Globus pallidus (tissue), 1 donor: ENCODE data around the gene GNG4.
"Not testable (repeated sequence)": the region's sequence is repeated elsewhere in the genome, so short reads cannot be mapped to it uniquely, and the experiment has no call there.

Source experiments
- DNase-seq: peaks from one replicate; pipeline ENCODE4 v3.0.0-alpha.2; 2015; ENCODE audit warnings: low spot score

The GNG4 gene

DNA sequence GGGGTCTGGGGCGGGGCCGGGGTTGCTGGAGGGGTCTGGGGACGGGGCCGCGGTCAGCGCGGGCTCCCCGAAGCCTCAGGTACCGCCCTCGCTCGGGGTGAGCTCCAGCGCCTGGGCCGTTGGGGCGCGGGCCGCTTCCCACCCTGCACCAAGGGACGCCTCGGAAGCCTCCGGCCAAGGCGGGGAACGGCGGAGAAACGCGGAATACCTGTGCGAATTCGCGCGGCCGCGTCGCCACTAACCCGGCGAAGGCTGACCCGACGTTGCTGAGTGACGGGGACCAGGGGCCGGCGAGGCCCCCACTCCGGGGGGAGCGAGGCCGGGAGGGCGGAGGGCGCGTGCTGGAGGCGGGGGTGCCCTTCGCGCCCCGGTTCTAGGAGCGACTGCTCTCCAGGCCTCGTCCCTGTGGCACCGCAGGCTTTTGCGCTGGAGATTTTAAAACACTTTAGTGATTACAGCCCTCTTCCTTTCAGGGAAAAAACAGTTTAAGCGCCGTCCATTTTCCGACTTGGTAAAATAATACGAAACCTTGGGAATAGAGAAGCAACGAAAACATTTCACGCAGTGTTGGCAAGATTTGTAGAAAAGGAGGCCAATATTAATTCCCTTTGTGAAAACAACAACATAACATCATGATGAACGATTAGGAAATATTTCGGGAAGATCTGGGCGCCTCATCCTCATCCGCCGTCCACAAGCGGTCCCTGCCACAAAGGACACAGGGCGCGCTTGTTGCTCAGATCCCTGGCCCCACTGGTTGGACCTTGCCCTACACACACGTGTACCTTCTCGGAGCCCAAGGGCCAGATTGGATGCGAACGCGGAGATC lies 971 bp upstream of the GNG4 start:
- no peak for DNase-seq

DNA sequence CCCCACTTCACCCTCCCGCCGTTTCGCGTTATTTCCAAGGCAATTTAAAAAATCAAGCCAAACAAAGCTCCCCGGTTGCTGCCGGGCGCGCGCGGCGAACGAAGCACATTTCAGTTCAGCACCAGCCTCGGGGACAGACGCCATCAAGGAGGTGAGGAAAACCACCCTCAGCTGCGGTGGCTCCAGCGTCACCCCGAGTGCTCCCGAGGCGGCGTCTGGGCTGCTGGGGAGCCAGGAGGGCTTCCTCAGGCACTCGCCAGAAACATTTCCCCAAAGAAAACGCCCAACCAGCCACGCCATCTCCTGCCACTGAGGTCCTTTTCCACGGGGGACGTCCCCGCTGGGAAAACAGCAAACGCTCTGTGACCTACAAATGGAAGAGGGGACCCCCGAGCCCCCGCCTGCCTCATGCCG lies 623 bp downstream of the GNG4 start:
- DNase-seq: no peak

DNA sequence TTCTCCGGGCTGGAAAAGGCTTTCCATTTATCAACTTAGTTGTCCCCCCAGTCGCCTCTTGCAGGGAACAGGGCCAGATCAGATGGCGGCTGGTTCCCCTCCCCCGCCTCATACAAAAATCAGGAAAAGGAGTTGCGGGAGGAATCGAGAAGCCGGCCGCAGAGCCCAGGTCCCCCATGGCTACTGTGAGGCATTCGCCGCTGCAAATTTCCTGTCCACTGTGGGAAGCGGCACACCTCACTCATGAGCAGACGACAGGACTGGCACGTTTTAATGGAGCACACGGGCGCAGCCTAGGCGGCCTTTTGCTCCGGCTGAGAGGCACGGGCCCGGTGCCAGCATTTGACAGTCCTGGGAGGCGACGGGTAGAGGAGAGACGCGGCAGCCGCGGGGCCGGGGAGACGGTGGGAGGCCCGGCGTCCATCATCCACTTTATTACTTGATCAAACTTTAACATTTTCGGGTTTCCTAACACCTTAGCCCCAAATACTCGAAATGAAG lies 1.1 kb downstream of the GNG4 start:
- DNase-seq: no peak

DNA sequence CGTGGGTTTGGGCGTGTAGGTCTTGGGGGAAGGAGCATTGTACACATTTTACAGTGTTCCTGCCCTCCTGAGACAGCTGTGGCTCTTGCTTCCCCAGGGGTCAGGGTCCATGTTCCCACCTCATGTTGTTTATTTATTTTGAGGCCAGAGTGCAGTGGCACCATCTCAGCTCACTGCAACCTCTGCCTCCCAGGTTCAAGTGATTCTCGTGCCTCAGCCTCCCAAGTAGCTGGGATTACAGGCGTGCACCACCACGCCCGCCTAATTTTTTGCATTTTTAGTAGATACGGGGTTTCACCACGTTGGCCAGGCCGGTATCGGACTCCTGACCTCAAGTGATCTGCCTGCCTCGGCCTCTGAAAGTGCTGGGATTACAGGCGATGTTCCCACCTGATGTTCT lies 2.0 kb downstream of the GNG4 start:
- DNase-seq: not testable (repeated sequence)

DNA sequence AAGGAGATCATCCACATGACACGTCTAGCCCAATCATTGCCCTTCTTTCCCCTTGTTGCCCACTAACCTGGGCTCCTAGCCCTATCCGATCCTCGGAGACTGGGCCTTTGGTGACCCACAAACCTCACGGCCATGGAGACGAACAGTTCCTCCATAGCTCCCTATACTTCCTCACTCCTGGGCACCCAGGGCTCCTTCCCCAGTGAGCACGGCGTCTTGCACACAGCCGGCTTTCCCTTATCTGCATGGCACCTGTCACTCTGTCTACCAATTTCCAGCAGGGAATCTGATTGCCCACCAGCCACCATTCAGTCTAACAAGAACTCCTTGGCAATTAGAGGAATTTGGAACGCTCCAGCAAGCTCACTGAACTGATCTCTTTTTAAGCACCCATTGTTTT lies 3.1 kb downstream of the GNG4 start:
- DNase-seq: no peak

DNA sequence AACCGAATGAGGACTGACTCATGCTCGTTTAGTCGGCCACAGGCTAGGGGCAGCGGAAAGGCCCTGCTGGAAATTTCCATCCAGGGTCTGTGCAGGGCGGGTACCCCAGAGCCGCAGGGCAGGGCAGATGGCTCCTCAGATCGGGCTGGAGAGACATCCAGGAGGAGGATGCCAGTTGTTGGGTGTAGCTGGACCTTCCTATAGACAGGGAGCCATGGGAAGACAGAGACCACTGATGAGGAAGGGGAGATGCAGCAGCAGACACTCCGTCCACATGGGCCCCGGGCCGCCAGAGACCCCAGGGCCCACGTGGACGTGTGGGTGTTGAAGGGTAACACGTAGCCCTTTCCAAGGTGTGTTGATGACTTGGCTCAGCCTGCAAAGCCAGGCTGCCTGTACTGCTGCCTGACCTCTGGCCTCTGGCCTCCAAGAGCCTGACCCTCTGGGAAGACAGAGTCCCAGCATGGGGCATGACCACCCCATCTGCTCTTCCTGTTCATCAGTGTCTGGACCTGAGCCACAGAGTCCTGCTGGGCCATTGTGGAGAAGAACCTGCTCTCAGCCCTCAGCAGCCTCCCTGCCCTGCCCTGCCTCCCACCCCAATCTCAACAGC lies 4.8 kb downstream of the GNG4 start:
- no peak for DNase-seq

DNA sequence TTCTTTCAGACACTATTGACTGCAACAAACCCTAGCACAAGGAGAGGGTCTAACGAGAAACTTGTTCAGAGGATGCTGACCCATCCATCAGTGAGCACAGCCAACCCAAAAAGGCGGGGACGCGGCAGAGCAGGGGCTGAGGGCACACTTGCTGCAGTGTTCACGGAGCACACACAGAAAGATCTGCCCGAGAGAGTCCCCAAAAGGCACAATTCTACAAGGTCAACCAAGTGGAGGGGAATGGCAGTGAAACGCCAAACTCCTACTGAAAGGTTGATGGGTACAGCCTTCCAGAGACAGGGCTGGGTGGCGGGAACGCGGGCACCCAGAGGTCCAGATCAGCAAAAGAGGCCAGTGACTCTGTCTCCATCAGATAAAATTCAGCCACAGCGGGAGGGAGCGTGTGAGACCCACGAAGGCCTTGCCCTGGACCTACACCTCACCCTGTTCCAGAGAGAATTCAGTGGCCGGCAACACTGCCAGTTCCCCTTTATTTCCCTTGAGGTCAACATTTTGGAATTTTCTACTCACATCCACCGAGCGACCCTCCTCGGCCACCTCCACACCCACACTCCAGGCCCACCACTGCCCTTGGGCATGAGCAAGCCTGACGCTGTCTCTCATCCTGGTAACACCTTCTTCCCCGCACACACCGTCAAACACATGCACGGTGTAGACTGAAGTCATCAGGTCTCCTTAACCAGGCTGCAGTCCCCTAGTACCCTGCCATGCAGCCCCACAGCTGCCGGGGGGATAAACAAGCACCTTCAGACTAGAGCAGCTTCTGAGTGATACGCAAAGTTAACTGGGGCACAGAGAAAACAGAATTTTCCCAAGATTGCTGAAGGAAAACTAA lies 5.5 kb downstream of the GNG4 start:
- no peak for DNase-seq

DNA sequence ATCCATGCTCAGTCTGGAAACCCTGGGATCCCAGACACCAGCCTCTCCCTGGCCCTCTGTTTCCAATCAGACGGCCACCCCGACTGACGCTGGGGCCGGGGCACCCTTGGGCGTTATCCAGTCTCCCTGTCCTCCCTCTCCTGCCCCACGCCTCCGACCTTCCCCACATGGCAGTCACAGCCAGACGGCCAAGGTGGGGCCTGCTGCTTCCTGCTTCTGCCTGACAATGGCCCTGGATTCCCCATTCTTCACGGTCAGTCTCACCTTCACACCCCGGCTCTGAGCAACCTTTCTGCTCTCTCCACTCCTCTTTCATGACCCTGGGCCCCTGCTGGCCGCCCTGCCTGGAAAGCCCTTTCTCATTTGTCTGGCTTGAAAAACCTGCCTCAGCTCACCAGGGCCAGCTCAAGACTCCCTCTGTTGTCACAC lies 6.6 kb downstream of the GNG4 start:
- no peak for DNase-seq

DNA sequence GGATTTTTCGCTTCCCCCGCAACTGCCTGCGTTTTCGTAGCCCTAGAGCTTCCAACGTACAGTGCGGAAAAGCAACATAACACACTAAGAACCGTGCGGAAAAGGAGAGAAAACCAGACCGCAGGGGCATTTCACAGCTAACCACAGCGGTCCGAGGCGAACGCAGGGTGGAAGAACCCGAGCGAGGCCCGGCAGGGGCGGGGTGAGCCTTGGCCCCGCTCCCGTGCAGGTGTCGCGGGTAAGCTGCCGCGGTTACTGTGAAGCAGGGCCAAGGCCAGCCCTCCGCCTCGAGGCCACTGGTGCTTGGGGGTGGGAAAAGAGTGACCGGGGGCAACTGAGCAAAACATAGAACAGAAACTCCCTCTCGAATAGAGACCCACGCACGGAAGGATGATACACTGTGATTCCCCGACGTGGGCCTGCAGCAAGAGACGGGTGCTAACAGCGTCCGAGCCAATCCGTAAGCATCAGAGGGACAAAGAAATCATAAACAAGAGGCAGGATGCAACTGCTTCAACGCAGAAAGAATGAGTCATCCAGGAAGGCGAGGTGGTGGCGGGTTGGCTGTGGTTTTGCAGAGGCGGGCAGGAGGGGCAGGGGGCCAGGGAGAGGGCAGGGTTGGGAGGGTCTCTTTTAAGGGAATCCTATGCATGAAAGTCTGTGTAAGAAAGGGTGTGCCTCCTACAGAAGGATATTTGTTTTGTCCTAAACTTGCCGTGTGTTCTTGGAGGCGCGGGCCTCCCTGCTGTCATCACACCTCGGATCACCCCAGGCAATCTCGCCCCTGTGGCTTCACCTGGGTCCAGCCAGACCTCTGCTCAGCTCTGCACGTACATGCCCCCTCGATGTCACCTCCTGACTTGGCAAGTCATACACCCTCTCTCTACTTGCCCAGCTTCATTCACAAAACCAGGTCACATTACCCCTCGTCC lies 7.3 kb downstream of the GNG4 start:
- DNase-seq: no peak

DNA sequence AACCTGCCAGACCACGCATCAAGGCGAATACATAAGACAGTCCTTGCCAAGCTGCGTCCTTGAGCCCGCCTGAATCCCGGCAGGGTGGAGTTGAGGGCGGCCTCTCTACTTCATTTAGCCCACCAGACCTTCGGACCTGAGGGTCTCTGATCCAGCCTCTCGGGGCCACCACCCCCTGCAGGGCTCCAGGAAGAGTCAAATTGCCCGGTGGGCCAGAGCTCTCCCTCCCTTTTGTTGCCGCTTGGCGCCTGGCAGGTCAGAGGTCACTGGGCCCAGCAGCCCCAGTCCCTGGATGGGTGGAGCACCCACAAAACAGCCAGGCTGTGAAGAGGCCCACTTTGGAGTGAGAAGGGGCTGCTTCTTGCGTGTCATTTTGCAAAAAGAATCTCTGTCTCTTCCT lies 9.0 kb downstream of the GNG4 start:
- DNase-seq: no peak

DNA sequence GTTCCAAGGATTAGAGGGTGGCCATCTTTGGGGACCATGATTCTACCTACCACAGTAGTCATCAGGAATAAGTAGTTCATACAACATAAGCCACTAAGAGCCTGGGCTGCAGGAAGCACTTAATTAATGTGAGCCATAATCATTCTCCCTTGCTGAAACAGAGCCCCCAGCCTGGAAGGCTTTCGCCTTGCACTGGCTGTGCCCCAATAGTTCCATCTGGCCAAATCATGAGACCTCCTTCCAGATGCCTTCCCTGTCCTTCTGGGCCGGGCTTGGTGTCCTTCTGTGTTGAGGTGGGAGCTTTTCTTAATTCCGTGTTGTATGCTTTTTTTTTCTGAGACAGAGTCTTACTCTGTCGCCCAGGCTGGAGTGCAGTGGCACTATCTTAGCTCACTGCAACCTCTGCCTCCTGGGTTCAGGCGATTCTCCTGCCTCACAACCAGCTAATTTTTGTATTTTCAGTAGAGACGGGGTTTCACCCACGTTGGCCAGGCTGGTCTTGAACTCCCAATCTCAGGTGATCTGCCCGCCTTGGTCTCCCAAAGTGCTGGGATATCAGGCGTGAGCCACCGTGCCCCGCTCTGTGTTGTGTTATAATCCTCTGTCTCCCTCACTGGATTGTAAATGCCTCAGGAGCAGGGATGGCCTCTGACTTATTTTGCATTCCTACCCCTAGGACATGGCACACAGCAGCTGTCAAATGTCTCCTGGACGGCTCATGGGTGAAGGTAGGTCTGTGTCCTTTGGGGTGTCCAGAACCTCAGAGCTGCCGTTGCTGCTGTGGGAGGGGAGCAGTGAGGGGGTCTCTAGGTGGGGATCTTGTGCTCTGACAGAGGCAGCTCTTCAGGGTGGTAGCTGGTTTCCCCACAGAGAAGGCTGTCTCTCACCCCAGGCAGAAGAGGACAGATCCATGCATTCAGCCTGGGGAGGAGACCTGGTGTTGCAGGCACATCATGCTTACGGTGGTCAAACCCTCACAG lies 10.1 kb downstream of the GNG4 start:
- no peak for DNase-seq

DNA sequence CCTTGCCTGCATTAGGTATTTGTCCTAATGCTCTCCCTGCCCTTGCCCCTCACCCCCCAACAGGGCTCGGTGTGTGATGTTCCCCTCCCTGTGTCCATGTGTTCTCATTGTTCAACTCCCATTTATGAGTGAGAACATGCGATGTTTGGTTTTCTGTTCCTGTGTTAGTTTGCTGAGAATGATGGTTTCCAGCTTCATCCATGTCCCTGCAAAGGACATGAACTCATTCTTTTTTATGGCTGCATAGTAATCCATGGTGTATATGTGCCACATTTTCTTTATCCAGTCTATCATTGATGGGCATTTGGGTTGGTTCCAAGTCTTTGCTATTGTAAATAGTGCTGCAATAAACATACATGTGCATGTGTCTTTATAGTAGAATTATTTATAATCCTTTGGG lies 11.0 kb downstream of the GNG4 start:
- DNase-seq: not testable (repeated sequence)

DNA sequence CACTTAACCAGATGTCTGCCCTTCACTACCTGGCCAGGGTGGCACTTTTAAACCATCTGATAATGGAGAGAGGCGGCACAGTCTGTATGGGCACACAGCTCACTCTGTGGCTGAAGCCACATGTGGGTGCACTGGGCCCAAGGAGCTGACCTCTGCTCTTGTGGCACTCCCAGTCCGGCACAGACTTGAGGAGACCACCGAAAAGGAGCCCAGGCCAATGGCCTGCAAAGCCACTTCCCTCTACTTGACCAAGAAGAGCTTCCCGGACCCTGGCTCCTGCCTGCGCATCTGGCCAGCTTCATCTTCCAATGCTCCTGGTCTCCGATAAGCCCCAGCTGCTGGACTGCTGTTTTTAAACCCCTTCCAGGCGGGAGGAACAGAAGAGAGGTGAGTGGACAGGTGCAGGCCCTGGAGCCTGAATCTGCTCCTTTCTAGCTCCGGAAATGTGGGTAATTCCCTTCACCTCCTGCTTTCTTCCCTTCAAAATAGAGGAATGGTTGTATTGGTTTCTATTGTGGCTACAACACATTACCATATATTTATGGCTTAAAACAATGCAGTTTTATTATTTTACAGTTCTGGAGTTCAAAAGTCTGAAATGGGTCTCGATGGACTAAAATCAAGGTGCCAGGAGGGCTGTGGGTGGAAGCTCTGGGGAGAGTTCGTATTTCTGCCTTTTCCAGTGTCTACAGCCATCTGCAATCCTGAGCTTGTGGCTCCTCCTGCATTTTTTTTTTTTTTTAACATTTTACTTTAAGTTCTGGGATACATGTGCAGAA lies 11.6 kb downstream of the GNG4 start:
- no peak for DNase-seq

DNA sequence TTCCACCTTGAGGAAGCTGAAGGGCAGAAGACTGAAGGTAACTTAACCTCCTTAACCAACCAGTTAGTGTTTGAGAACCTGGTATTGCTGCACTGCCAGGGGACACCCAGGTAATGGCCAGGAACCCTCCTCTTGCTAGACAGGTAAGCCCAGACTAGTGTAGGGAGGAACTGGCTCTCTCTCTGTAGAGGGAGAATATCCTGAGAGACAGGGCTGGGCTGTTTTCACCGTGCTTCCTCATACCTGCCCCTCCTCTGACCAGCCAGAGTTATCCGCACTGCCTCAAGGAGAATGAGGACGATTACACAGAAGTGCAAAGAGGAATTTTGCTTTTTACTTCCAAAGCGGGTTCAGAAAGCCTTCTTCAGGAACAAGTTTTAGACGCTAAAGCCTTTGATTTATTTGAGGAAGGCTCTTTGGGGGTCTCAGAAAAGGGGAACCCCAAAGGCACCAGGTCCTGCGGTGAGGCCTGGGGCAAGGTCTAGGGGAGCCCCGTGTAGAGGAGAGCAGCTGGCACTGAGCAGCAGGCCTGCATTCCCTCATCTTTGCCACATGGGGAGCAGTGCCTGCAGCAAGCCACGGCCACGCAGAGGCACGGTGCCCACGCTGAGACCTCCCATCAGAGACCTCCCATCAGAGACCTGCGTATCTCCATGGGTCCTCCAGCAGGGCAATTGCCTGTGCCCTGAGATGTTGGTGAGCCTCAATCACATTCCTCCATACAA lies 13.5 kb downstream of the GNG4 start:
- no peak for DNase-seq

DNA sequence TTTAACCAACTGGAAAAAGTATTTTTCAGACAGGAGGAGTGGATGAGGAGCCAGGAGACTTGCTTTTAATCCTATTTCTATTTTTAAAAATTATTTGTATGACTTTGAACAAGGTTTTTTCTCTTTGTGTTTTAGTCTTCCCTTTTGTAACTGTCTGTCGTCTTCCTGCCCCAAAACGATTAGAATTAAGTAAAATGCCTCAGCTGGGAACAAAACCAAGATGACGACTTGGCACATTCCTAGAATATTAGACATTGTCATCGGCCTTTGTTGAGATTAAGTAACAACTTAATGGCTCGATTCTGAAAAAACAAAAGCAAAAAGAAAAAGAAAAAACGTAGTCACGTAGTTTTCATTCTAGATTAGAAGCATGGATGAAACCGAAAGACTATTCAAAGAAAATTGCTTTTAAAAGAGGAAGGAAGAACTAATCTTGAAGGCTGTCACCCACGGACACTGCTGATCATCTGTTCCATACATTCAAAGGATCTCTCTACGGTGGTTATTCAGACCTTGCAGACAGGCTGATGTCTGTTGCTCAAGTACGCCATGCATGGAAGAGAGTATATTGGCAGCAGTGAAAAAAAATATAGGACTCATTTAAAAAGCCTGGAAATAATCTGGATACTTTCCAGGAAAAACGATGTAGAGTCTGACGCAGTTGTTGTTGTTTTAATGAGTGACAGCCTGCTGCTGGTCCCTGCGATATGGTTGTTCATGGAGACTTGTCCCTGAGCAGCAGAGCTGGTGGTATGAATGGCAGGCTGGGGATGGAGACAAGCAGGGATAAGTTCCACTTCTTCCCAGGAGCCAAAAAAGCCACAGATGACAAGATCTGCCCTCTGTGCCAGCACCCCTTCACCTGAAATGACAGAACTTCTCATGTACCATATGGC lies 16.8 kb downstream of the GNG4 start:
- no peak for DNase-seq

DNA sequence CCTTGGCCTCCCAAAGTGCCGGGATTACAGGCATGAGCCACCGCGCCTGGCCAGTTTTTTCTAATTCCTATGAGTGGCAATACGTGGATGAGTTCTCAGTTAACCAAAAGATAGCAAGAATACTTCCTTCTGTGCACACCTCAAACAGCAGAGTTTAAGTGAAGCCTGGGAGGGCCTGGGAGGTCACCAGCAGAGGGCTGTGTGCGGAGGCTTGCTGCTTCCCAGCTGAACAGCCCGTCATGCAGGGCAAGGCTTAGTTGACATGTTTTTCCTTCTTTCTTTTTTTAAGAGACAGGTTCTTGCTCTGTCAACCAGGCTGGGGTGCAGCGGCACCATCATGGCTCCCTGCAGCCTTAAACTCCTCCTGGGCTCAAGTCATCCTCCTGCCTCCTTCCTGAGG lies 17.8 kb downstream of the GNG4 start:
- no peak for DNase-seq

DNA sequence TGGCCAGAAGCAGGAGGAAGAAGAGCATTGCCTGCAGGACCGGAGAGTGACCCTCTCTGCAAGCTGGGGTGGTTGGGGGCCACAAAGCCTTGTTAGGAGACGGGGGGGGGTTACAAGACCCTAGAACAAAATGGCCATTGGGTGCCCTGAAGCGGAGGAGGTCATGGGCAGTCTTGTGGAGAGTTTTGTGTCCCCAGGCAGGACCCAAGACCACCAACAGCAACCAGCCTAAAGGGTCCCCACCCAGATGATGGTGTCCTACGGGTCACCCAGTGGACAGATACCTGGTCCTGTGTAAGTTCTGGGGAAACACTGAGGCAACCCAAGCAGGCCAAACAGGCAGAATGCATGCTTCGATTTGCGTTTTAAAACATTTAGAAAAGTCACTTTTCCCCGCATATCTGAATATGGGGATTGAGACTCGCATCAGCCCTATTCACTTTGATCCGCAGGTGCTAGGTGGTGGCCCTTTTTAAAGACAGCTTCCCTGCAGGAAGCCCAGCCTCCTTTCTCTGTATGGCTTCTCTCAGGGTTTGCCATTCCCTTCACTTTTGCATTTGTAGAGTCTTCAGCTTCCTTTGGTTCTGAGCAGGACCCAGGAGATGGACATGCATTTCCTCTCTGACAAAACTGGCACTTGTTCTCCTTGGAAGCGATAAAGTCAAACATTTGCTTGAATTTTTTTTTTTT lies 21.1 kb downstream of the GNG4 start:
- no peak for DNase-seq
